ENCODE results near the gene C5orf22.

C5orf22 gene

DNA sequence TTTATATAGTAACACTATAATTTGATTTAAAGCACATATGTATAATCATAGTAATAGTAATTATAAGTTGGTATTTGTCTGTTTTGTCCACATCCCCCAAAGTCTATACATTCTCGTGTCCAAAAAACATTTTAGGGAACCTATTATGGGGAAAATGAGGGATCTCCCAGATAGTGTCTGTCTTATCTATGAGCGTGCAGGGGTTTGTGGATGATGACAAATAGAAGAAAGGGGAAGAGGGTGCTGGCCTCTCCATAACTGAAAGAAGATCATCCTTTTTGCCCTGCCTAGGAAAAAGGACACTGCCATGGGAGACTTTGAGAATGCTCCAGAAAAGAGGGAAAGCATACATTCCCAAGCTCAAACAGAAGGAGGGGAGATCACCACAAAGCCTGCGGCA lies 45.3 kb downstream of the C5orf22 start:
- no peak overlapping the region for H3K4me3 ChIP-seq (replicated peaks in 1 of 2; ENCODE audit: low read depth in 2 of 2, low read length in 2 of 2)
- no peak for DNase-seq (ENCODE audit: low read depth in 2 of 2)
- TF ChIP-seq, protein P1, sequence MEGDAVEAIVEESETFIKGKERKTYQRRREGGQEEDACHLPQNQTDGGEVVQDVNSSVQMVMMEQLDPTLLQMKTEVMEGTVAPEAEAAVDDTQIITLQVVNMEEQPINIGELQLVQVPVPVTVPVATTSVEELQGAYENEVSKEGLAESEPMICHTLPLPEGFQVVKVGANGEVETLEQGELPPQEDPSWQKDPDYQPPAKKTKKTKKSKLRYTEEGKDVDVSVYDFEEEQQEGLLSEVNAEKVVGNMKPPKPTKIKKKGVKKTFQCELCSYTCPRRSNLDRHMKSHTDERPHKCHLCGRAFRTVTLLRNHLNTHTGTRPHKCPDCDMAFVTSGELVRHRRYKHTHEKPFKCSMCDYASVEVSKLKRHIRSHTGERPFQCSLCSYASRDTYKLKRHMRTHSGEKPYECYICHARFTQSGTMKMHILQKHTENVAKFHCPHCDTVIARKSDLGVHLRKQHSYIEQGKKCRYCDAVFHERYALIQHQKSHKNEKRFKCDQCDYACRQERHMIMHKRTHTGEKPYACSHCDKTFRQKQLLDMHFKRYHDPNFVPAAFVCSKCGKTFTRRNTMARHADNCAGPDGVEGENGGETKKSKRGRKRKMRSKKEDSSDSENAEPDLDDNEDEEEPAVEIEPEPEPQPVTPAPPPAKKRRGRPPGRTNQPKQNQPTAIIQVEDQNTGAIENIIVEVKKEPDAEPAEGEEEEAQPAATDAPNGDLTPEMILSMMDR (IDR thresholded peaks at IDR 0.05; ENCODE audit: low read depth, low read length), result no peak

DNA sequence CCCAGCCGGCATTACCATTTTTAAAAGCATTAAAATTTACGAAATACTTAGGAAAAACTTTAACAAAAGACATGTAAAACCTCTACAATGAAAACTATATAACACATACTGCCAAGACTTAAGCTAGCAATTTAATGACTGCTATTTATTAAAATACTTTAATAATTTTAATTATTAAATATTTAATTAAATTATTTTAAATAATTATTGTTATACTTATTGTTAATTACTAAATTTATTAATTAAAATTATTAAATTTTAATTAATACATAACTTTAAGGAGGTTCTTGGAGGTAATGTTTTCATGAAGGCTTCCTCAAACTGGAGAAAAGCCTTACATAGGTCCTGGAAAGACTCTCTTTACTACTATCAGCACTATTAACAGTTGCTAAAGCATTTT lies 47.5 kb downstream of the C5orf22 start:
- TF ChIP-seq, protein P1 (IDR thresholded peaks at IDR 0.05; ENCODE audit: low read depth, low read length), result no peak
- H3K4me3 ChIP-seq (replicated peaks in 1 of 2; ENCODE audit: low read depth in 2 of 2, low read length in 2 of 2), result no peak overlapping the region
- DNase-seq (ENCODE audit: low read depth in 2 of 2), result no peak

DNA sequence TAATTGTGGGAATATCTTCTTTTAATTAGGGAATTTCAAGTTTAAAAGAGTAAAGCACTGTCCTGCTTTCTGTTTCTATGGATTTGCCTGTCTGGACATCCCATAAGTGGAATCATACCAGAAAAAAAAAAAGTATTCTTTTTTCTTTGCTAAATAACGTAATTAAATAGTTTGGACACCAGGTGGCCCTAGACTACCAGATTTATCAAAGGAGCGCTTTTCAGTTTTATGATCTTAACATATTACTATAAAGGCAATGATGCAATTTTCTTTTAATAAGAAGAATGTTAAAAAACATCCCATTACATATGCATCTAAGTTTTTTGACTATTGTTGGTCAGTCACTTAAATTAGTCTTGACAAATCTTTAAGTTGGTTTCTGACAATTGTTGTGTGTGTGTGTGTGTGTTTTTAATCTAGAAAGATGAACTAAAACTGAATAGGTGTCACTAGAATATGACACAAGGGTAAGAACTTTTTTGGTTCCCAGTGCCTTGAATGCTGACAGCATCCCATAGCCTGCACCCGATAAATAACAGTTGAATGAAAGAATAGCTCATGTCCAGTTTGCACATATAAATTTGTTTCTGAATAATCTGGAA lies 49.5 kb downstream of the C5orf22 start:
- TF ChIP-seq, protein P1 (IDR thresholded peaks at IDR 0.05; ENCODE audit: low read depth, low read length), result peak; percentile 32
- peak; percentile 67 to 69 for DNase-seq (ENCODE audit: low read depth in 2 of 2)
- no peak overlapping the region for H3K4me3 ChIP-seq (replicated peaks in 1 of 2; ENCODE audit: low read depth in 2 of 2, low read length in 2 of 2)

GRCh38 chr5:31583129-31583528 lies 51.0 kb downstream of the C5orf22 start:
- H3K4me3 ChIP-seq (replicated peaks in 1 of 2; ENCODE audit: low read depth in 2 of 2, low read length in 2 of 2), result no peak overlapping the region
- no peak for DNase-seq (ENCODE audit: low read depth in 2 of 2)
- TF ChIP-seq, protein P1 (IDR thresholded peaks at IDR 0.05; ENCODE audit: low read depth, low read length), result no peak

- no peak for DNase-seq (ENCODE audit: low read depth in 2 of 2)
- TF ChIP-seq, protein P1 (IDR thresholded peaks at IDR 0.05; ENCODE audit: low read depth, low read length), result no peak
- no peak overlapping the region for H3K4me3 ChIP-seq (replicated peaks in 1 of 2; ENCODE audit: low read depth in 2 of 2, low read length in 2 of 2)
Measured at GRCh38 chr5:31585166-31585894, 53.2 kb downstream of the C5orf22 start.

DNA sequence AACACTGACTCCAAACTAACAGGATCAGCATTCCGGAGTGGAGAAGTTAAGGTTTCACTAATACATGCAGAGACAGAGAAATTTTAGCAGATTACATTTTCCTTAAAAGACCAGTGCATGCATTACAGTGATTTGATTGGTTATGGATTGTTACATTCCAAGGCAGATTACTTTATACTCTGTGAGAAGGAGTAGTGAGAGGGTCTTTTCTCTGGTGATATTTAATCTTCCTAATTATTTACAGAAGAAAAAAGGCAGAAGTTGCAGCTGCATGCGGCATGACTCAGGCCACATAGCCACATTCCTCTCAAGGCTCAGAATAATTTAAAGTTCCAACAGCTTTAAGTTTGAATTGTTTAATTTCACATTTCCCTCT lies 53.8 kb downstream of the C5orf22 start:
- H3K4me3 ChIP-seq (replicated peaks in 1 of 2; ENCODE audit: low read depth in 2 of 2, low read length in 2 of 2), result no peak overlapping the region
- TF ChIP-seq, protein P1 (IDR thresholded peaks at IDR 0.05; ENCODE audit: low read depth, low read length), result no peak

More for the DNA sequence above, 53.8 kb downstream of the C5orf22 start:
- no peak for DNase-seq (ENCODE audit: low read depth in 2 of 2)

Measured in cardiac fibroblast (primary cell).